GM06990 (cell line): ENCODE results near the gene NDUFB8.

ENCODE experiments used
- DNase-seq: peaks from one replicate; pipeline ENCODE4 v3.0.0-alpha.2; 2011; ENCODE audit not compliant: insufficient read length; ENCODE audit errors: extremely low read depth
- H3K27me3 ChIP-seq: replicated peaks from 2 replicates; pipeline ENCODE4 v1.6.0; 2011; ENCODE audit warnings: low read length; ENCODE audit not compliant: control insufficient read depth, insufficient read depth
- H3K36me3 ChIP-seq: 2 replicates; pipeline ENCODE4 v1.5.1; 2011; ENCODE audit warnings: low read length; ENCODE audit not compliant: control insufficient read depth, insufficient read depth
- H3K4me3 ChIP-seq: replicated peaks from 2 replicates; pipeline ENCODE4 v1.5.1; 2011; ENCODE audit warnings: low read depth, mild to moderate bottlenecking, control low read depth, low read length
- TF ChIP-seq, protein P1 (sequence below): IDR thresholded peaks from 2 replicates; pipeline ENCODE4 v1.5.1; 2011; ENCODE audit warnings: low read length, control low read depth, mild to moderate bottlenecking, inconsistent platforms; ENCODE audit not compliant: insufficient read depth, poor library complexity, severe bottlenecking

The NDUFB8 gene

DNA sequence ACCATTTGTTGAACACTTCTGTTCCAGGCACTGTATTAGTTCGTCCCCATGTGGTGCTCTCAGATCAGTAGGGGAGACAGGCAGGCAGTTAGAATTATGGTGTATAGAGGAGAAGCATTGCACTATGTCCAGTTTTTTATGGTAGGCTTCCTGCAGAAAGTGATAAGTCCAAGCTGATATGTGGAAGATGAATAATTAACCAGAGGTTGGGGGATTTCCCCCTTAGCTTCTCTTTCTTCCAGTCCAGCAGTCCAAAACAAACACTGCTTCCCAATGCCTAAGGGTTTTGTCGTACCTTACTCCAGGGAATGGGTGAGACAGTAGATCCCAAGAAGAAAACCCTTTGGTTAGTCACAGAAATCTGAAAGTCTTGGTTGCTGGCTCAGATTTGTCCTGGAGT is 25.2 kb upstream of the NDUFB8 start:
- DNase-seq, result no peak
- Histone ChIP-seq H3K4me3 (no peak overlapping the region), H3K36me3 (peaks cover 6% of the 10 kb centered on the region), H3K27me3 (no peaks in the 10 kb centered on the region)
- TF ChIP-seq, protein P1, sequence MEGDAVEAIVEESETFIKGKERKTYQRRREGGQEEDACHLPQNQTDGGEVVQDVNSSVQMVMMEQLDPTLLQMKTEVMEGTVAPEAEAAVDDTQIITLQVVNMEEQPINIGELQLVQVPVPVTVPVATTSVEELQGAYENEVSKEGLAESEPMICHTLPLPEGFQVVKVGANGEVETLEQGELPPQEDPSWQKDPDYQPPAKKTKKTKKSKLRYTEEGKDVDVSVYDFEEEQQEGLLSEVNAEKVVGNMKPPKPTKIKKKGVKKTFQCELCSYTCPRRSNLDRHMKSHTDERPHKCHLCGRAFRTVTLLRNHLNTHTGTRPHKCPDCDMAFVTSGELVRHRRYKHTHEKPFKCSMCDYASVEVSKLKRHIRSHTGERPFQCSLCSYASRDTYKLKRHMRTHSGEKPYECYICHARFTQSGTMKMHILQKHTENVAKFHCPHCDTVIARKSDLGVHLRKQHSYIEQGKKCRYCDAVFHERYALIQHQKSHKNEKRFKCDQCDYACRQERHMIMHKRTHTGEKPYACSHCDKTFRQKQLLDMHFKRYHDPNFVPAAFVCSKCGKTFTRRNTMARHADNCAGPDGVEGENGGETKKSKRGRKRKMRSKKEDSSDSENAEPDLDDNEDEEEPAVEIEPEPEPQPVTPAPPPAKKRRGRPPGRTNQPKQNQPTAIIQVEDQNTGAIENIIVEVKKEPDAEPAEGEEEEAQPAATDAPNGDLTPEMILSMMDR, result no peak

DNA sequence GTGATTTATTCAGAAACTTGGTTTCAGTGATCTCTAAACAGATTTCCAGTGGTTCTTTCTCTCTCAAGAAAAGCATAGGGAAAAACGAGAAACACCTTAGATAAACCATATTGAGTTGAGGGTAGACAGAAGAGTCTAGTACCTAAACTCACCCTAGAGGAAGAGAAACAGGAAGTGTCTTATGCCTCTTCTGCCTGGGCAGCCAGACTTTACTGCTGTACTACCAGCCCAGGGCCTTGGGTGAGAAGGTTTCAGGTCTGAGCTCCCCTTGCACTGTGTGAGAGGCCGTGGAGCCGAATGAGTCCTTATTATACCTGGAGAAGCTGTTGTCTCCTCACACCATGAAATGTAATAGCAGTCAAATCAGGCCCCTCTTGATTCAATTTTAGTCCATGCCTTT is 24.3 kb upstream of the NDUFB8 start:
- no peak for DNase-seq
- no peaks in the 10 kb centered on the region for H3K27me3 ChIP-seq
- TF ChIP-seq, protein P1, result no peak
- H3K4me3 ChIP-seq, result no peak overlapping the region
- peaks cover 11% of the 10 kb centered on the region for H3K36me3 ChIP-seq

DNA sequence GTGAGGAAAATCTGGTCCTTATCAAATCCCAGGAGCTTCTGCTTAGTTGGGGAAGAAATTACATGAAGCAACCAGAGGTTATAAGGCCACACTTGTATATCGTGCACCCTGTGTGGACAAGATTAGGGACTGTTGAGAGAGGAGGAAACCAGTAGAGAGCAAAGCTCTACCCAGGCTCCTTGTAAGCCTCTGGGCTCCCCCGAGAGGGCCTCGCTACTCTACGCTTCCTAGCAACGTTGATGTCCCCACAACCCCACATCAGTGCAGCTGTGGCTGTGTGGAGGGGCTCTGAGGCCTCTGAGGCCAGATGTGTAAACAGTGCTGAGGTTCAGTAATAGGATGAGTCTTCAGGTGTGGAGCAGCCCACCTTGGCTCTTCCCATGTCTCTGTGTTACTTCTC is 22.1 kb upstream of the NDUFB8 start:
- H3K36me3 ChIP-seq, result peaks cover 19% of the 10 kb centered on the region
- TF ChIP-seq, protein P1, result no peak
- no peak overlapping the region for H3K4me3 ChIP-seq
- no peaks in the 10 kb centered on the region for H3K27me3 ChIP-seq
- no peak for DNase-seq

DNA sequence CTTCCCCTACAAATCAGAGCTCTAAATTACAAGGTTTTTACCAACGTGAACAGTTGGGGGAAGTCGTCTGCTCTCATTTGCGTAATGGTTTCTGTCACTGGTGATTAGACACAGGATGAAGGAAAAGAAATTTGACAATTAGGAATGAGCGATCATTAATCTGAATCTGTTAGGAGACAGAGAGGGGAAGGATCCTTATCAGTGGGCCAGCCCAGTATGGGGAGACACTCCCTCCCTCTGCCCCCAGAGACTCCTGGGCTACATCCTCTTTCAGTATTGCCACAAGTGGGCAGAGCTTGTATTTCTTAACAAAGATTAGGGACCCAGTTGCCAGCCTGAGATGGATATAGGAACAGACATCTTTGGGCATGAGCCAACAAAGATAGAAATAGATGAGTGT is 21.5 kb upstream of the NDUFB8 start:
- Histone ChIP-seq H3K4me3 (no peak overlapping the region), H3K36me3 (peaks cover 19% of the 10 kb centered on the region), H3K27me3 (no peaks in the 10 kb centered on the region)
- TF ChIP-seq, protein P1, result no peak
- DNase-seq, result no peak

DNA sequence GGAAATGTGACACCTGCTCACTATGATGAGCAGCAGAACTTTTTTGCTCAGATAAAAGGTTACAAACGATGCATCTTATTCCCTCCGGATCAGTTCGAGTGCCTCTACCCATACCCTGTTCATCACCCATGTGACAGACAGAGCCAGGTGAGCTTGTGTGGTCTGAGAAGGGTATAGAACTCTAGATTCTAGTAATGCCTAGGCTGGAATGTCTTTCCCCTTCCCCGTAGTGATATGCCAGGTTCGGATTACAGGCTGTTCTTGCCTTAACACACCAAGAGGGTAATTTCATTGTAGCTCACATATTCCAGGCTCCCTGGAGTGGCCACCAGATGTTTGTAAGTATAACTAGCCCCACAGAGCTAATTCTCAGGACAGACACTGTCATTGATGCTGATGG is 15.3 kb upstream of the NDUFB8 start:
- Histone ChIP-seq H3K36me3 (peaks cover 29% of the 10 kb centered on the region), H3K4me3 (no peak overlapping the region), H3K27me3 (no peaks in the 10 kb centered on the region)
- TF ChIP-seq, protein P1, result no peak
- DNase-seq, result no peak

DNA sequence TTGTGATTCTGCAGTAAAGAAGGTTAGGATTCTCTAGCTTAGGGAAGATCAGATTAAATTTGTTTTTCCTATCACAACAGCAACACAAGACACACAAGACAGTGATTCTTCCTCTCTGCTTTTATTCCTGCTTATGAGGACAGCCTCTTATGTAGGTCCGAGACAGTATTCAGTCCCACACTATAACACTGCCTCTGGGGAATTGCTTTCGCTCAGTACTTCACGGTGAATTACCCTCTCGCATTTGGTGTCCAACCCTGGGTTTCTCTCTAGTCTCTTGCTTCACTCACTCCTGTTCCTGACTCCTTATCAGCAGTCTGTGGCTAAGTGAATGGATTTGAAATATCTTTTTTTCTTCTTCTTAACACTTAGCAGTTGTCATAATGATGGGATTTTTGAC is 7.8 kb upstream of the NDUFB8 start:
- no peak for DNase-seq
- Histone ChIP-seq H3K27me3 (no peaks in the 10 kb centered on the region), H3K36me3 (peaks cover 7% of the 10 kb centered on the region), H3K4me3 (no peak overlapping the region)
- TF ChIP-seq, protein P1, result no peak
